Activated naive CD4-positive, alpha-beta T cell treated with anti-CD3 and anti-CD28 coated beads, Interleukin-2, amount 50 U/mL, for 72 hours (primary cell): ENCODE measurements around the gene EXOC3. TPM values are rescaled to one million over a fixed set of nuclear protein-coding genes. Genes with fewer than 3 reads are reported as not detected.
"Not testable (repeated sequence)": the region's sequence is repeated elsewhere in the genome, so short reads cannot be mapped to it uniquely, and the experiment has no call there.

Experiments
- ATAC-seq, 2 donors: fragments of 150-1000 bp; cut with Tn5 transposase; 2 replicates each; pipeline ENCODE4 v1.10.0; 2021; ENCODE audit warnings: mild to moderate bottlenecking in 2 of 2, moderate library complexity in 2 of 2
- DNase-seq, 2 donors: peaks; one replicate each; pipeline ENCODE4 v3.0.0; 2021 to 2022; ENCODE audit warnings: low spot score in 2 of 2
- H3K27ac Mint-ChIP-seq, 2 donors: one replicate each; pipeline ENCODE4 v1.8.0; 2022; ENCODE audit warnings: mild to moderate bottlenecking in 2 of 2, mixed read lengths in 2 of 2
- H3K36me3 Mint-ChIP-seq, 2 donors: one replicate each; pipeline ENCODE4 v1.8.0; 2022; ENCODE audit warnings: mixed read lengths in 2 of 2
- H3K9me3 Mint-ChIP-seq, 2 donors: one replicate each; pipeline ENCODE4 v1.8.0; 2022; ENCODE audit warnings: mixed read lengths in 2 of 2
- total RNA-seq, 2 donors: library from RNA; stranded (reverse); gene quantifications; one replicate each; pipeline ENCODE4 v1.2.3, GENCODE V29; 2022

Gene EXOC3
- total RNA-seq, 2 donors from 2014 or later, result 83.8 to 101 TPM

GRCh38 chr5:478369-478981 is 35.5 kb downstream of the EXOC3 start:
- Mint-ChIP-seq H3K27ac (no peak overlapping the region), H3K9me3 (no peaks in the 10 kb centered on the region), H3K36me3 (no peaks in the 10 kb centered on the region)
- DNase-seq (no peak), ATAC-seq (no peak)

GRCh38 chr5:478982-479535 is 36.1 kb downstream of the EXOC3 start:
- Mint-ChIP-seq H3K9me3 (no peaks in the 10 kb centered on the region), H3K36me3 (no peaks in the 10 kb centered on the region), H3K27ac (no peak overlapping the region)
- ATAC-seq, result no peak
- no peak for DNase-seq

- no peak overlapping the region for H3K27ac Mint-ChIP-seq
- H3K36me3 Mint-ChIP-seq, result no peaks in the 10 kb centered on the region
- no peak for ATAC-seq
- no peaks in the 10 kb centered on the region for H3K9me3 Mint-ChIP-seq
- no peak for DNase-seq
Measured at GRCh38 chr5:479566-480319, 36.8 kb downstream of the EXOC3 start.

GRCh38 chr5:481347-481746 is 38.4 kb downstream of the EXOC3 start:
- ATAC-seq, result no peak
- H3K27ac Mint-ChIP-seq, result no peak overlapping the region
- H3K9me3 Mint-ChIP-seq, result no peaks in the 10 kb centered on the region
- no peak for DNase-seq
- no peaks in the 10 kb centered on the region for H3K36me3 Mint-ChIP-seq

- H3K9me3 Mint-ChIP-seq, result no peaks in the 10 kb centered on the region
- DNase-seq (no peak), ATAC-seq (no peak)
- no peaks in the 10 kb centered on the region for H3K36me3 Mint-ChIP-seq
- no peak overlapping the region for H3K27ac Mint-ChIP-seq
Measured at GRCh38 chr5:482021-482420, 39.0 kb downstream of the EXOC3 start.

GRCh38 chr5:482506-482905 is 39.5 kb downstream of the EXOC3 start:
- no peak for DNase-seq
- no peak for ATAC-seq
- H3K36me3 Mint-ChIP-seq, result no peaks in the 10 kb centered on the region
- no peaks in the 10 kb centered on the region for H3K9me3 Mint-ChIP-seq
- H3K27ac Mint-ChIP-seq, result no peak overlapping the region

DNA sequence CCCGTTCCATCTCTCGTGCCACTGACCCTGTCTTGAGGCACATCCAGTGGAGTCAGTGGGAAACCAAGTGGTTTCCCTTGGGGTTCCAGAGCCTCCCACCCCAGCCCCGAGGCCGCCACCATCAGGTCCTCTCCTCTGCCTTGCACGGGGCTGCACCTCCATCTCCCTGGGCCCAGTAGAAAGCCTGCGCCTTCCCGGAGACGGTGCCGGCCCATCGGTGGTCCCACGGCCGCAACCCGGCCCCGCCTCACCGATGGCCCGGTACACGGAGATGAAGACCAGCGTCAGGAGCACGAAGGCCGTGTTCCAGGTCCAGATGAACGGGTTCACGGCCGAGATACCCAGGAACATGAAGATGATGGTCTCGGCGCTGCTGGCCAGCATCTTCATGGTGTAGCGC is 40.0 kb downstream of the EXOC3 start:
- Mint-ChIP-seq H3K9me3 (no peaks in the 10 kb centered on the region), H3K27ac (no peak overlapping the region), H3K36me3 (no peaks in the 10 kb centered on the region)
- DNase-seq (no peak), ATAC-seq (no peak)

GRCh38 chr5:483434-484140 is 40.6 kb downstream of the EXOC3 start:
- Mint-ChIP-seq H3K36me3 (no peaks in the 10 kb centered on the region), H3K9me3 (no peaks in the 10 kb centered on the region), H3K27ac (no peak overlapping the region)
- DNase-seq (no peak), ATAC-seq (no peak)

GRCh38 chr5:484556-484955 is 41.6 kb downstream of the EXOC3 start:
- Mint-ChIP-seq H3K27ac (no peak overlapping the region), H3K9me3 (no peaks in the 10 kb centered on the region), H3K36me3 (no peaks in the 10 kb centered on the region)
- ATAC-seq (no peak), DNase-seq (no peak)

DNA sequence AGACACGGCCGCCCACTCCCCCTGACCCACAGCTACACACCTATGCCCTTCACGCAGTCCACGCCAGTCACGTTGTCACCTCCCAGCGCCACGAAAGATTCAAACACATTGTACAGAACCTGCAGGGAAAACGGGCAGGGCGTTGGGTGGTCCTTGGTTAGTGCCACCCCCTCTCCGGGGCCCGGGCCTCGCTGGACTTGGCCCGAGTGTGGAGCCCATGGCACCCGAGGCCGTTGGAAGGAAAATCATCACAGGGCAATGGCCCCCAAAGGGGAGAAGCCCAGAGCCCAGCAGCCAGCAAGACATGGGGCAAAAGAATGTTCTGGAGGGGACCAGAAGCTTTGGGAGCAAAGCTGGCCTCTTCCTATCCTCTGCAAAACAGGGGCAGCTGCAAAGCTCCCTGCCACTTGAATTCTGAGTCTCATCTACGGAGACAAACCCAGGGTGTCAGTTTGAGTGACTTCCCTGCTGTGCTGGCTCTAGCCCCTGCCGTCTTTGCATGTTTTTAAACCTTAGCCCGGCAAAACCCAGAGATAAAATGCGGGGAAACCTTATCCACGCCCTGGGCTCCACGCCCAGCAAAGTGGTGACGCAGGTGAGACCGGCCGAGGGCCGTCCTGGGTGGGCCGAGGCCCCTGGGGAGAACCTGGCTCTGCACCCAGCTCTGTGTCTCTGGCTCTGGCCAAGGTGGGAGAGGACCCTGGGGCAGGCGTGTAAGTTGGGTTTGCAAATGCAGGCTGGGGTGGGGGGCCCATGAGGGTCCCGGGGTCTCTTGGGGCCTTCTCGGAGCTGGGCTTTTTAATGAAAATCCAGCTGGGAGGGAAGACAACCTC is 42.4 kb downstream of the EXOC3 start:
- Mint-ChIP-seq H3K27ac (no peak overlapping the region), H3K9me3 (no peaks in the 10 kb centered on the region), H3K36me3 (no peaks in the 10 kb centered on the region)
- ATAC-seq, result no peak
- DNase-seq, result no peak

DNA sequence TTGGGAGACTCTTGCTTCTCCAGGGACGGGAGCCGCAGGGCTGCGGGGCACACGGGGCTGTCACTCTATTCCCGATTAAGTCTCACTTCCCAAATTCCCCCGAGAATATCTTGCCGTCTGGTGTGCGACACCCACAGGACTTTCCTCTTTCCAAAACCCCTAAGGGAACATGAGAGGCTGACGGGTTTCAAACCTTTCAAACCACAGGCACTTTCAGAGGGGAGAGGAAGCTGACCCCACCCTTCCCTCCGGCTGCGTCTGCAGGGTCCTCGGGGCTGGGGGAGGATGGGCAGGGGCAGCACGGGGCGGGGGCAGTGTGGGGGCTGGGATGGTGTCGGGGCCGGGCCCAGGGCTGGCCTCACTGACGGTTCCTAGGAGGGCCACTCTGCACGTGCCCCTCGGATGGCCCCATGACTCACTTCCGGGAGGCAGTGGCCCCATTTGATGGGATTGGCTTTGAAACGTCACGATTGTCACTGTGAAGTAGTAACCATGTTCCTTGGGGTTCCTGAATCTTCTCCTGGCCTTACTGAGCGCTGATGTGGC is 43.0 kb downstream of the EXOC3 start:
- H3K9me3 Mint-ChIP-seq, result no peaks in the 10 kb centered on the region
- ATAC-seq (peak in 1 of 2 donors; percentile 22), DNase-seq (no peak)
- no peak overlapping the region for H3K27ac Mint-ChIP-seq
- no peaks in the 10 kb centered on the region for H3K36me3 Mint-ChIP-seq

- not testable (repeated sequence) for H3K36me3 Mint-ChIP-seq, DNase-seq, ATAC-seq, H3K27ac Mint-ChIP-seq, H3K9me3 Mint-ChIP-seq
Measured at GRCh38 chr5:486597-486996, 43.6 kb downstream of the EXOC3 start.

- no peak for ATAC-seq
Measured at GRCh38 chr5:488241-488640, 45.3 kb downstream of the EXOC3 start.

GRCh38 chr5:488744-489688 is 46.0 kb downstream of the EXOC3 start:
- no peaks in the 10 kb centered on the region for H3K36me3 Mint-ChIP-seq
- H3K9me3 Mint-ChIP-seq, result no peaks in the 10 kb centered on the region
- no peak overlapping the region for H3K27ac Mint-ChIP-seq
- no peak for ATAC-seq
- DNase-seq, result no peak

More at GRCh38 chr5:488241-488640, 45.3 kb downstream of the EXOC3 start:
- H3K9me3 Mint-ChIP-seq, result no peaks in the 10 kb centered on the region
- no peaks in the 10 kb centered on the region for H3K36me3 Mint-ChIP-seq
- DNase-seq, result no peak
- H3K27ac Mint-ChIP-seq, result no peak overlapping the region

DNA sequence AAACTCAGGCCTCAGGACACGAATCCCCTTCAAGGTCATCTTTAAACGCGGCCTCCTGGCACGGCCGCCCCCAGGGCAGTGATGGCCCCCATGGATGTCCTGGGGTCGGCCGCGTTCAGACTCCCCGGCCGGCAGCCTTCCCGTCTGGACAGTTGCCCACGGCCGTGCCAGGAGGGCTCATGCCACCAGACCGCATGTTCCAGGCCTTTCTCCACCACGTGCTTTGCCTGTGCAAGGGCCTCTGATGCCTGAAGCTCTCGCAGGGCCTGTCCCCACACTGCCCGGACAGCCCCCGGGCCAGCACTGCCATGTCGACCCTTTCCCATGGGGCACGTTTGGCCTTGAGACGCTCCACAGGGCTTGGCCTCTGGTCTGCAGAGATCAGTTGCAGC is 46.7 kb downstream of the EXOC3 start:
- Mint-ChIP-seq H3K27ac (no peak overlapping the region), H3K9me3 (no peaks in the 10 kb centered on the region), H3K36me3 (no peaks in the 10 kb centered on the region)
- ATAC-seq, result no peak
- DNase-seq, result no peak
